ENCODE measurements around the gene HPS4. TPM values are rescaled to one million over a fixed set of nuclear protein-coding genes. Genes with fewer than 3 reads are reported as not detected.
A peak's percentile ranks its signal among the peaks of the same experiment; 100 is the strongest.
"Not testable (repeated sequence)": the region's sequence is repeated elsewhere in the genome, so short reads cannot be mapped to it uniquely, and the experiment has no call there.

Gene HPS4
- total and polyA plus RNA-seq, 3 experiments from 2014 or later = 18.9 to 36.8 (median 36.7) TPM

DNA sequence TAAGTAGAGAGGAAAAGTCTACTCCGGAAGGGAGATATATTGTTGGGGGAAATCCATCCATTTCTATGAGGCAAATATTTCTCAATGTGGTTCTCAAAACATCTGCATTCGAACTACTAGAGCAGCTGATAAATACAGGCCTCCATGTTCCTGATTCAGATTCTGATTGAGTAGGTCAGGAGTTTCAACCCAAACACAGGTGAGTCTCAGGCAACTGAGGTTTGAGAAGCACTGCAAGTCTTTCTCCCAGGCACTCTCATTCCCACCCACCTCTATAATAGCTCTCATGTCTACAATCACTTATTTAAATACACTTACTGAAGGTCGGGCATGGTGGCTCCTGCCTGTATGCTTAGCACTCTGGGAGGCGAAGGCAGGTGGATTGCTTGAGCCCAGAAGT is 69.2 kb downstream of the HPS4 start:
- CTCF ChIA-PET = interaction anchor here (1.2 kb wide), 1 partner anchor 16 kb away, joined by 3 read pairs; no protein-coding TSS in a partner anchor
- no peak for DNase-seq
- H3K4me1 Mint-ChIP-seq = no peaks in the 10 kb centered on the region
- peaks cover 6 to 25% of the 10 kb centered on the region in 2 donors for H3K27me3 Mint-ChIP-seq
- no peak overlapping the region for H3K27ac ChIP-seq (ENCODE audit: low read depth, low read length)
- H3K27ac Mint-ChIP-seq = no peak overlapping the region
- H3K4me3 ChIP-seq (ENCODE audit: low read length) = no peak overlapping the region
- no peaks in the 10 kb centered on the region for H3K9me3 ChIP-seq (ENCODE audit: low read length)
- H3K36me3 Mint-ChIP-seq = no peaks in the 10 kb centered on the region
- no peak overlapping the region for H3K4me3 Mint-ChIP-seq
- no peaks in the 10 kb centered on the region for H3K36me3 ChIP-seq (ENCODE audit: insufficient read depth, low read length)
- POLR2A ChIA-PET = interaction anchor here (0.6 kb wide), 1 partner anchor 17 kb away, joined by 3 read pairs; no protein-coding TSS in a partner anchor
- H3K9me3 Mint-ChIP-seq = no peaks in the 10 kb centered on the region
- H3K4me1 ChIP-seq (ENCODE audit: insufficient read depth, low read length) = no peaks in the 10 kb centered on the region
- H3K27me3 ChIP-seq (ENCODE audit: insufficient read depth, low read length, poor library complexity, severe bottlenecking) = peaks cover 6% of the 10 kb centered on the region

DNA sequence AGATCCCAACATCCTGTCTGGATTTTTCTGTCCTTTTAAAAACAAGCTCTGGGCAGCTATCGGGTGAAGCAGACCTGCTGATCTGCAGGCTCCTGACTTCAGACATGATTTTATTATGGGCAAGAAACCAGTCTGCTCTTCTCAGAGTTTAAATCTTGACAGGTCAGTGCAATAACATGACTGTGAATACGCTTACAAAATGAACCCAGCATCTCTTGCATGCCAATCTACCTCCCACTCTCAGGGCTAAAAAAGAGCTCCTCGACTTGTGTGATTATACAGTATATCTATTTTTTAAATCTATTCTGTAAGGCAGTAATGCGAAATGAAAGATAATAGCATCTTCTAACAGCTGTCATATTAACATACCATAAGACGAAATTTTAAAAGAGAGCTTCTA is 73.2 kb downstream of the HPS4 start:
- Mint-ChIP-seq H3K4me1 (no peaks in the 10 kb centered on the region), H3K27ac (no peak overlapping the region), H3K4me3 (no peak overlapping the region), H3K36me3 (no peaks in the 10 kb centered on the region), H3K9me3 (no peaks in the 10 kb centered on the region), H3K27me3 (peaks cover 10 to 17% of the 10 kb centered on the region in 2 donors)
- Histone ChIP-seq H3K4me3 (ENCODE audit: low read length) (no peak overlapping the region), H3K36me3 (ENCODE audit: insufficient read depth, low read length) (no peaks in the 10 kb centered on the region), H3K27me3 (ENCODE audit: insufficient read depth, low read length, poor library complexity, severe bottlenecking) (peaks cover 6% of the 10 kb centered on the region), H3K4me1 (ENCODE audit: insufficient read depth, low read length) (no peaks in the 10 kb centered on the region), H3K9me3 (ENCODE audit: low read length) (no peaks in the 10 kb centered on the region), H3K27ac (ENCODE audit: low read depth, low read length) (no peak overlapping the region)
- ChIA-PET POLR2A (no interaction called here), CTCF (interaction anchor here (0.8 kb wide), 1 partner anchor 51 kb away, joined by 3 read pairs; no protein-coding TSS in a partner anchor)
- DNase-seq = no peak

DNA sequence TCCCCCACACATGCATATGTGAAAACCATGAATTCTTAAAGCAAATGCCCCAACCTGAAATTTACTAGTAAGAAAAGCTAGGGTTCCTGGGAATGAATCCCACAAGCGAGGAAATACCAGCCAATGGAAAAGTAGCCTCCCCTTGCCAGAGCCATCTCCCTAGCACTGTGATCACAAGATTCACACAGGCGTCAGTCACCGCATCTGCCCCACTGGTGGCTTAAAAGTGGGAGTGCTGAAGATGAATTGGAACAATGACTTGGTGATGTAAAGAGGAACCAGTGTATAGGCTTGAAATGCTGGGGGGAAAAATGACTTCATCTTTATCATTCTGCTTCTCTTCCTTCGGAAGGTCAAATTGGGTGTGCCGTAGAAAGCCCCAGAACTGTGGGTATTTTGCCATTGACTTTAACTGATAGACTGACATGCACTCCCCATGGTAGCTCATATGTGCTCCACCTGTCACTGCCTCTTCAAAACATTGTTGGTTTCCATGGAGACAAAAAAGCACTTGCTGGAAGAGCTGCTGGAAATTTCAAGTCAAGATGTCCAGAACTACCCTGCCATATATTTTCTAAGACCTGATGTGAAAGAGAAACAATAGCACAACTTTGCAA is 73.8 kb downstream of the HPS4 start:
- DNase-seq = no peak
- H3K9me3 ChIP-seq (ENCODE audit: low read length) = no peaks in the 10 kb centered on the region
- POLR2A ChIA-PET = no interaction called here
- Mint-ChIP-seq H3K36me3 (no peaks in the 10 kb centered on the region), H3K4me1 (no peaks in the 10 kb centered on the region), H3K27ac (no peak overlapping the region), H3K9me3 (no peaks in the 10 kb centered on the region), H3K27me3 (peaks cover 10 to 22% of the 10 kb centered on the region in 2 donors), H3K4me3 (no peak overlapping the region)
- H3K4me1 ChIP-seq (ENCODE audit: insufficient read depth, low read length) = no peaks in the 10 kb centered on the region
- no peak overlapping the region for H3K27ac ChIP-seq (ENCODE audit: low read depth, low read length)
- H3K4me3 ChIP-seq (ENCODE audit: low read length) = no peak overlapping the region
- no peaks in the 10 kb centered on the region for H3K36me3 ChIP-seq (ENCODE audit: insufficient read depth, low read length)
- H3K27me3 ChIP-seq (ENCODE audit: insufficient read depth, low read length, poor library complexity, severe bottlenecking) = peaks cover 6% of the 10 kb centered on the region
- CTCF ChIA-PET = interaction anchor here (0.6 kb wide), 1 partner anchor 58 kb away, joined by 3 read pairs; no protein-coding TSS in a partner anchor

DNA sequence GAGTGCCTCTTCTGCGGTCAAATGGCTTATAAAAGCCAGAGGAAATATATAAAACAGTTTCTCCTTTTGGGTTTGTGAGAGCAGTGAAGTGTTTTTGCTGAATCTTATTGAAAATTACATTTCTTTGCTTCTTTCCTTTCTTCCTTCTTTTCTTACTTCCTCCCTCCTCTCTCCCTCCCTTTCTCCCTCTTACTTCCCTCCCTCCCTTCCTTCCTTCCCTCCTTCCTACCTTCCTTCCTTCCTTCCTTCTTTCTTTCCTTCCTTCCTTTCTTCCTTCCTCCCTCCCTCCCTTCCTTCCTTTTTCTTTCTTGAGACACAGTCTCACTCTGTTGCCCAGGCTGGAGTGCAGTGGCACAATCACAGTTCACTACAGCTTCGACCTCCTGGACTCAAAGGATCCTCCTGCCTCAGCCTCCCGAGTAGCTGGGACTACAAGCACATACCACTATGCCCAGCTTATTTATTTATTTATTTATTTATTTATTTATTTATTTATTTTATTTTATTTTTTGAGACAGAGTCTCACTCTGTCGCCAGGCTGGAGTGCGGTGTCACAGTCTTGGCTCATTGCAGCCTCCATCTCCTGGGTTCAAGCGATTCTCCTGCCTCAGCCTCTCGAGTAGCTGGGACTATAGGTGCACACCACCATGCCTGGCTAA is 74.9 kb downstream of the HPS4 start:
- POLR2A ChIA-PET = not testable (repeated sequence)

DNA sequence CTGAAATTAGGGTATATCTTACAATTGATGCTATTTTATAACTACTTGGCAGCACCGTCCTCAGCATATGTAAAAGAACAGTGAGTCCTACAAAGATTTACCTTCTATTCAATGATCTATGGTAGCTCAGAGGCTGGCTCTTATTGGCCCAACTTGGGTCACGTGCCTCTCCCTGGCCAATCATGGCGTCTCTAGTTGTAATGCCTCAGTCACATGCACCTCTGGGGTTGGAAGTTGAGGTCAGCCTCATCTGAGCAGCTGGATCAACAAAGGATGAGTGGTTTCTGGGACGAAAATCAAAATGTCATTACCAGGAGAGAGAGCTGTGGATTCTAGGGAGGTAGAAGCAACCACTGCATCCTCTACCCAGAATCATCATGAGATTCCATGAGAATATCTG is 77.5 kb downstream of the HPS4 start:
- H3K9me3 Mint-ChIP-seq = no peaks in the 10 kb centered on the region
- H3K27ac Mint-ChIP-seq = no peak overlapping the region
- H3K4me3 Mint-ChIP-seq = no peak overlapping the region
- ChIA-PET CTCF (no interaction called here), POLR2A (no interaction called here)
- H3K27ac ChIP-seq (ENCODE audit: low read depth, low read length) = no peak overlapping the region
- H3K4me1 ChIP-seq (ENCODE audit: insufficient read depth, low read length) = no peaks in the 10 kb centered on the region
- H3K4me1 Mint-ChIP-seq = no peaks in the 10 kb centered on the region
- H3K4me3 ChIP-seq (ENCODE audit: low read length) = no peak overlapping the region
- no peak for DNase-seq
- H3K36me3 Mint-ChIP-seq = no peaks in the 10 kb centered on the region
- no peaks in the 10 kb centered on the region for H3K9me3 ChIP-seq (ENCODE audit: low read length)
- no peaks in the 10 kb centered on the region for H3K27me3 ChIP-seq (ENCODE audit: insufficient read depth, low read length, poor library complexity, severe bottlenecking)
- no peaks in the 10 kb centered on the region for H3K36me3 ChIP-seq (ENCODE audit: insufficient read depth, low read length)
- H3K27me3 Mint-ChIP-seq = peaks cover 18 to 35% of the 10 kb centered on the region in 2 donors

More for the DNA sequence above, 74.9 kb downstream of the HPS4 start:
- not testable (repeated sequence) for H3K27ac Mint-ChIP-seq; H3K27ac ChIP-seq (ENCODE audit: low read depth, low read length); H3K27me3 ChIP-seq (ENCODE audit: insufficient read depth, low read length, poor library complexity, severe bottlenecking); H3K9me3 Mint-ChIP-seq; H3K4me3 Mint-ChIP-seq; H3K4me1 ChIP-seq (ENCODE audit: insufficient read depth, low read length); H3K9me3 ChIP-seq (ENCODE audit: low read length); DNase-seq; H3K4me3 ChIP-seq (ENCODE audit: low read length); H3K4me1 Mint-ChIP-seq; H3K36me3 Mint-ChIP-seq; H3K36me3 ChIP-seq (ENCODE audit: insufficient read depth, low read length)
- peaks cover 10 to 27% of the 10 kb centered on the region in 2 donors for H3K27me3 Mint-ChIP-seq
- CTCF ChIA-PET = interaction anchor here (0.6 kb wide), 1 partner anchor 57 kb away, joined by 3 read pairs; no protein-coding TSS in a partner anchor

DNA sequence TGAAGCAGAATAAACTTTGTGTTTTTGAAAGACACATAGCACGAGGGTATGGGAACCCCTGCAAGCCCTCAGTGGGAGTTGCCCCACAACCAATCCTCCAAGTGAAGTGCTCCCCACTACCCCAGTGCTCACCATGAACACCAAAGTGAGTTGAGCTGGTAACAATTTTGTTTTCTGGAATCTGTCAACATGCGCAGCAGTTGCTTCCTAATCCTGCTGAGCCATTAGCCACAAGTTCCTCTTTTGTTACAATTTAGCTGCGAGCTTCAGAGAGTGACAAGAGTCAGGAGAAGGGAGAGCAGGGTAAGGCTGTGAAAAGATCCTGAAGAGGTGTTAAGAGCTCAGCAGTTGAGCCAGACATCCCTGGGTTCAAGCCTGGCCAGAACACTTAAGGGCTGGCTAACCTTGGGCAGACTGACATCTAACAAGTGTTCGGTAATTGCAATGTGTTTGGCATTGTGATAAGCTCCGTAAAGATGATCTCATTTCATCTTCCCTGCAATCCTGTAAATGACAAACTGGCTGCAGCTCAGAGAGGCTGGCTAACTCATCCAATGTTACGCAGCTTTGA is 78.6 kb downstream of the HPS4 start:
- Histone ChIP-seq H3K4me3 (ENCODE audit: low read length) (no peak overlapping the region), H3K27ac (ENCODE audit: low read depth, low read length) (peak overlapping the region; percentile 9), H3K4me1 (ENCODE audit: insufficient read depth, low read length) (no peaks in the 10 kb centered on the region), H3K36me3 (ENCODE audit: insufficient read depth, low read length) (no peaks in the 10 kb centered on the region), H3K9me3 (ENCODE audit: low read length) (no peaks in the 10 kb centered on the region), H3K27me3 (ENCODE audit: insufficient read depth, low read length, poor library complexity, severe bottlenecking) (no peaks in the 10 kb centered on the region)
- ChIA-PET CTCF (interaction anchor here (1.1 kb wide), 1 partner anchor 8 kb away, joined by 3 read pairs; no protein-coding TSS in a partner anchor), POLR2A (no interaction called here)
- no peaks in the 10 kb centered on the region for H3K4me1 Mint-ChIP-seq
- no peak overlapping the region for H3K4me3 Mint-ChIP-seq
- H3K9me3 Mint-ChIP-seq = no peaks in the 10 kb centered on the region
- DNase-seq = no peak
- H3K36me3 Mint-ChIP-seq = no peaks in the 10 kb centered on the region
- peaks cover 15 to 35% of the 10 kb centered on the region in 2 donors for H3K27me3 Mint-ChIP-seq
- H3K27ac Mint-ChIP-seq = no peak overlapping the region

DNA sequence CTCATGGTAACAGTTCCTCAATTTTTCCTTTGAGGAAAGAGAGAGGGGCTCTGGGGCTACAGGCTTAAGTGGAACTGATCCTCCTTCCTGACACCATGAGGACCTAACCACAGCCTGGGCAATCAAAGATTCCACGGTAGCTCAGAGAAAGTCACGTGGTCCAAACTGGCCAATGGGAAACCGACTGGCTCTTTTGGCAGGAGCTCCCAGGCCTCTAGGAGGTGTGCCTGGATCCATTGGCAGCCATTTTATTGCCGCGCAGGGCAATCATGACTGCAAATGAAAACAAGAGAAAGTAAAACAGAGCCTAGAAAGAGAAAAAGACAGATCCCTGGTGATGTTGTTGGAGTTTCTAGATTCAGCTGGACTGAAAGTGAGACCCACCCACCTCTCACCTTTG is 81.9 kb downstream of the HPS4 start:
- POLR2A ChIA-PET = no interaction called here
- H3K27me3 Mint-ChIP-seq = peaks cover 8 to 23% of the 10 kb centered on the region in 2 donors
- no peak overlapping the region for H3K27ac Mint-ChIP-seq

More for the DNA sequence above, 81.9 kb downstream of the HPS4 start:
- H3K4me3 ChIP-seq (ENCODE audit: low read length) = no peak overlapping the region
- CTCF ChIA-PET = interaction anchor here (1.6 to 1.8 kb wide), 2 partner anchors 59 to 78 kb away, joined by 3 to 7 read pairs; no protein-coding TSS in a partner anchor
- no peaks in the 10 kb centered on the region for H3K36me3 ChIP-seq (ENCODE audit: insufficient read depth, low read length)
- Mint-ChIP-seq H3K4me3 (no peak overlapping the region), H3K9me3 (no peaks in the 10 kb centered on the region), H3K4me1 (no peaks in the 10 kb centered on the region), H3K36me3 (no peaks in the 10 kb centered on the region)
- H3K27me3 ChIP-seq (ENCODE audit: insufficient read depth, low read length, poor library complexity, severe bottlenecking) = no peaks in the 10 kb centered on the region
- H3K27ac ChIP-seq (ENCODE audit: low read depth, low read length) = no peak overlapping the region
- H3K4me1 ChIP-seq (ENCODE audit: insufficient read depth, low read length) = no peaks in the 10 kb centered on the region
- no peaks in the 10 kb centered on the region for H3K9me3 ChIP-seq (ENCODE audit: low read length)
- no peak for DNase-seq

All from CD8-positive, alpha-beta memory T cell (primary cell).